ENCODE measurements around the gene LCOR.
"Not testable (repeated sequence)": the region's sequence is repeated elsewhere in the genome, so short reads cannot be mapped to it uniquely, and the experiment has no call there.

LCOR gene

DNA sequence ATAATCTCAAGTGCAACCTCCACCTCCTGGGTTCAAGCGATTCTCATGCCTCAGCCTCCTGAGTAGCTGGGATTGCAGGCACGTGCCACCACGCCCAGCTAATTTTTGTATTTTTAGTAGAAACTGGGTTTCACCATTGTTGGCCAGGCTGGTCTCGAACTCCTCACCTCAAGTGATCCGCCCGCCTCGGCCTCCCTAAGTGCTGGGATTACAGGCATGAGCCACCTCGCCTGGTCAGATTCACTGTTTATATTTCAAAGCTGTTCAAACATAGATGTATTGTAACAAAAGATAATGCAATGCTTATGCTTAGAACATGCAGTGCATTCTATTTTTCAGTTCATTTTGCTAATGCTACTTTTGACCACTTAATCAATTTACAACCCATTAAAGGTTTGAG lies 111.1 kb downstream of the LCOR start:
- not testable (repeated sequence) for DNase-seq

DNA sequence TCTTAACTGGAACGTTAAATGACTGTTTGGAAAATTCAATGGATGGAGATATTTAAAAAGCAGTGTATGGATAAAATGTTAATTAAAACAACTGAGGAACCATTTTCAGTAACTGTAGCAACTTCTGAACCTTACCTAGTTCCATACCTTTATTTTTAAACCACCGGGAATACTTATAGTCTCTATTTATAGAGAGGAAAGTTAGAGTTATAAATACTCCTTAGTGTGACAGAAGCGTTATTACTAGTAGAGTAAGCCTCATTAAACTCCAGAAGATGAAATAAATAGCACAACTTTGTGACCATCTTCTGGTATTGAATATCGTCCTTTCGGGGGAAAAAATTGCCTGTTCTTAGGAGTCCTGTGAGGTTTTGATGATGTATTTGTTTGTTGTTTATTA lies 114.9 kb downstream of the LCOR start:
- DNase-seq: no peak

DNA sequence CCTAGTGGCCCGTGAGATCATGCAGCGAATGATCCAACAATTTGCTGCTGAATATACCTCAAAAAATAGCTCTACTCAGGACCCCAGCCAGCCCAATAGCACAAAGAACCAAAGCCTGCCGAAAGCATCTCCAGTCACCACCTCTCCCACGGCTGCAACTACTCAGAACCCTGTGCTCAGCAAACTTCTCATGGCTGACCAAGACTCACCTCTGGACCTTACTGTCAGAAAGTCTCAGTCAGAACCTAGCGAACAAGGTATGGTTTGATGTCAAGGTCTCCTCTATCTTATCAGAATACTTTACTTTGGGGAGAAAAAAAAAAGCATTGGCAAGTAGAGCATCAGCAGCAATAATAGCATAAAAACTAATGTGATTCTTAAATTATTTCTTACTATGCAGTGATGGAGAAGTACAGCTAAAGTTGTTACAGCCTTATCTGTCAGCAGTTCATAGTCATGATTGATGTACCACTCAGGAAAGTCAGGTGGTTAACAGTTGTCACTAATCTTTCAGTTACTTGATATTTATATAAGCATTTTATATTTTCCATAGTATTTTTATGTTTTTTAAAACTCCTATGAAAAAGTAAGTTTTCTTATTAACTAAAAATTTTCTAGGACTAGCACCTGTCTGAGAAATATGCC lies 117.1 kb downstream of the LCOR start:
- no peak for DNase-seq

DNA sequence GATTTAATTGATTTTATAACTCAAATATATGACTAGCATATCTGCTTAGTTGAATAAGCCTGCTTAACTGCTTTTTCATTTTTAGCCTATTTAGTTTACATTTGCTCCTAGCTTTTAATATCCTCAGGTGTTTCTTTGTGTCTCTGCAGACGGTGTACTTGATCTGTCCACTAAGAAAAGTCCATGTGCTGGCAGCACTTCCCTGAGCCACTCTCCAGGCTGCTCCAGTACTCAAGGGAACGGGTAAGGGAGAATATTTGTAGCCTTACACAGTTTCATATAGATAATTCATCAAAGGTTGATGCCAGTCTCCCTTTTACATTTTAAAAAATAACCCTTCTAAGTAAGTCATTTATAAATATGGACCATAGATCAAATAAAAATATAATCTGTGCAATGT lies 119.9 kb downstream of the LCOR start:
- DNase-seq: no peak

DNA sequence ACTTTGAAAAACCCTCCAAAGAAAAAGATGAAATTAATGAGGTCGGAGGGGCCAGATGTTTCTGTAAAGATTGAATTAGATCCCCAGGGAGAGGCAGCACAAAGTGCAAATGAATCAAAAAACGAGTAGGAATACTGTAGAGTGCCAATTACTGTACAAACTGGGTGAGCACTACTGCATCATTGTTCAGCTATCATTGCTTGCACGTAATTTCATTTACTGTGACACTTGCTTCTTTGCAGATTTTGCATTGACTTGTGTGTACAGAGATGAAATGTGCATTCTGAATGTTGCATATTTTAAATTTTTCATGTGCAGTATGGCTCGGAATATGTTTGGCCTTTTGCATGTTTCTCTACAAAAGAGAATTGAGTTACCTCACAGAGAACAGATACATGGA lies 123.7 kb downstream of the LCOR start:
- no peak for DNase-seq

DNA sequence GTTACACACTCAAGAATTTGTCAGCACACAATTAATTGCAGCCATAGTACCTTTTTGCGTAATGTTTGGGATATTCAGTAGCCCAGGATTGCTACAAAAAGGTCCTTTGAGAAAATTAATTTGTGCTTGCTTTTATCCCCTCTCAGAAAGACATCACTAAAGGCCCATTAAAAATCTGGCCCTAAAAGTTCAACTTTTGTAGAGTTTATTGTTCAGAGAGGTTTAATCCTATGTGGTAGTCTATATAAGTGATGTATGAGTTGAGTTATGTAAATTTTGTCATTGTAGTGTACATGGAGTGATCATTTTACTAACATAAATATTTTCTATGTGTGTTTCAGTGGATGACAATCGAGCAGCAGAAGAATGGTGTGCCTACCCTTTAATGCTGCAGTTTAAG lies 126.0 kb downstream of the LCOR start:
- DNase-seq: no peak

DNA sequence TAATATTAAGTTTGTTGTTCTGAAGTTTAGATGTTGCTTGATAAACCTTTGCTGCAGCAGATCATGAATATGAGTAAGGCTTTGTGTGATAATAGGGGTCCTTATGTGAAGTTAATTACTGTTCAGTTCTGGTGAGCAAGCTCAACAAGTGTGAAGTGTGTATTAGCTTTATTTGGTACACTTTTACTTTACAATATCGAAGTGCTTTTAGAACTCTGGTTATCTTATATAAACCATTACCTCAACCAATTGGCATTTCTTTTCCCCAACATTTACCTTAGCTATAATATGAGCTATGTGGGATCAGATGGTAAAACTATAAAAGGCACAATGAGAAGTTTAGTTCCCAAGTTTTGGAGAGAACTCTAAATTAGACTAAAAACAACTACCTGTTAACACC lies 127.6 kb downstream of the LCOR start:
- DNase-seq: no peak

DNA sequence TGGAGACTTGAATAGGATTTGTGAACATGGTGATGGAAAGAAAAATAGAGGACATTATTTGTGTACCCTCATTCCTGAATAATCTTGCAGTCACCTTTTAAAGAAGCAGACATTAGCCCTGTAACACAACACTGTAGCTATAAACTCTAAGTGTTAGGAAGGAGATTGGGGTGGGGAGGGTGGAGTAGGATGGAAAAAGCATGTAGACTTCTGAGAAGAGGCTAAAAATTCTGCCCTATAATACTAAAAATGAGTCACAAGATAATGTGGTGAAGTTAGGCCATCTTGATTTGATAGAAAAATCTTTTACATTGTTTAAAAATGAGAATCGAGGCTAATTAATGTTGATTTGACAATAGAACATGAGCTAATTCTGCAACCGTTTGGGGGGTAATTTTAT lies 128.8 kb downstream of the LCOR start:
- no peak for DNase-seq

DNA sequence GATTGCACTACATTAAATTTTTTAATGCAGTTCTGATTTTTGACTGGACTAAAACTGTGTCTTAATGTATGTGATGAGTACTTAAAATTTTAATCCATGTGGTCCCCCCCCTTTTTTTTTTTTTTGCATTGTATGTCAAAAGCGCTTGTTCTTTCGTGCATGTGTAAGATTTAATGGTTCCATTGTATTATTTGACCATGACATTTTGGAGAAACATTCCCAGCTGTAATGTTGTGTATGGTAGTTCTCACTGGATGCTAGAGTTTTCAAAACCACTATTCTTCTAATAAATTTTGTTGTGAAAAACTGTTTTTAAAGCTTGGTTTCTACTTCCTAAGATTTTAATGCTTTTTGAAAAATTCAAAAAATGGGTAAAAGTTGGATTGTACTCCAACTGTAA lies 132.0 kb downstream of the LCOR start:
- no peak for DNase-seq

DNA sequence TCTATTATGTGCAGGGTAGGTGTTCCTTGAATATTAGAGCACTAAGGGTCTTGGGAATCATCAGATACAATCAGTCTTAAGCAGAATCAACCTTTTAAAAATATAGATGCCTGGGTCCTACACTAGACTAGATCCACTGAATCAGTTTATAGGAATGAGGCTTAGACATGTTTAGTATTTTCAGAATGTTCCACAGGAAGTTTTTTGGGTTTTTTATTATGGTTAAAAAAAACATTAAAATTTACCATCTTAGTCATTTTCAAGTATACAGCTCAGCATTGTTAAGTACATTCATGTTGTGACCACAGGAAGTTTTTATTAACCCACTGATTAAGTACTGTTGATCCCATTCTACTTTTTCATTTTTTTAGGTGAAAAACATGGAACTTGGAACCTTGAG lies 135.7 kb downstream of the LCOR start:
- no peak for DNase-seq

DNA sequence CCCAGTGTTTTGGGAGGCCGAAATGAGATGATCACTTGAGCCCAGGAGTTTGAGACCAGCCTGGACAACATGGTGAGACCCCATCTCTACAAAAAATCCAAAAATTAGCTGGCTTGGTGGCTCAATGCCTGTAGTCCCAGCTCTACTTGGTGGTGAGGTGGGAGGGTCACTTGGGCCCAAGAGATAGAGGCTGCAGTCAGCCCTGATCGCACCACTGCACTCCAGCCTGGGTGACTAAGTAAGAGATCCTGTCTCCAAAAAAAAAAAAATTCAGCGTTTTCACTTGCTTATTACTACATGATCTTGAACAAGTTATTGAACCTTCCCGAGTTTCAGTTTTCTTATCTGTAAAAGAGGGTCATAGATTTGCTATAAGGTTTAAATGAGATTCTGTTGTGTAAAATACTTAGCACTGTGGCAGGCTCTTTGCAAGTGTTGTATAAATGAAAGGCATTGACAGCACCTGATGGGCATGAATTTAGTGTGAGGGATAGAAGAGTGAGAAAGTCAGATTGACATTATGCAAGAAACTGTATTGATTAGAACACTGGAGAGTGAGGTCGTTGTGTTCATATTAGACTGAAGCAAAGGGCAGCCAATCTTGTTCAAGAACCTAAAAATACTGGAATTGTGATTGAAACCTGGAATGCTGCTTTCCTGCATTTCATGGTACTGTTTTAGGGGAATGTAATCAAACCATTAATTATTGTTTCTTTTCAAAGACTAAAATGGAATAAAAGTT lies 136.8 kb downstream of the LCOR start:
- DNase-seq: no peak

DNA sequence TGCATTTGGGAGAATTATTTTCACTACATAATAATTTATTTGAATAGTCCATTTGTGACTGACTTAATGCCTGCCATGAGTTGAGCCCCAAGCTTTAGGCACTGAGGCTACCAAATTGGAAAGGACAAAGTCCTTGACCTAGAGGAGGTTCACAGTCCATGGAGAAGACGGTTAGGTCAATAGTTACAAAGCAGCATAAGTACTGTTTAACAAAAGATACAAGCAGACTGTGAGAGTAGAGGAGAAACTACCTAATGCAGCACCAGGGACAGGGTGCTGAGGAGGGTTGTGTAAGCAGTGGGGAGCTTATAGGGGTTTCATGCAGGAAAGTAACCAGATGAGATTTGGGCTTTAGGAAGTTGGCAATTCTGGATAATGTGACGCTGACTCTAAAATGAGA lies 139.2 kb downstream of the LCOR start:
- DNase-seq: no peak

DNA sequence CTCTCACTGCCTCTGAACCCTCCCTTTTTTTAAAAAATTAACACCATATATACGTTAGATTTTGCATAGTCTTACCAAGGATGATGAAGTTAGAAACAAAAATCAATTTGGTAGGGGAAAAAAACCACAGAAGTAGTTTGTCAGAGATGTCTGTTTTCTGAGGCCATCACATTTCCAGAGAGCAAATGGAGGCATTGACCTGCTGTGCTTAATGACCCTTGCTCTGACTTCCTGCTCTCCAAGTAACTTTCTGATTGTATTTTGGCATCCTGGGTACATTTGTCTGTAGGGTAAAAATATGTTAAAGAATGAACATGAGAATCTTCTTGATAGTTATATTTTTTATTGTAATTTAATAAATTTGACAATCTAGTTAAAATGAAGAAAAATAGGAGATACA lies 140.2 kb downstream of the LCOR start:
- DNase-seq: no peak

DNA sequence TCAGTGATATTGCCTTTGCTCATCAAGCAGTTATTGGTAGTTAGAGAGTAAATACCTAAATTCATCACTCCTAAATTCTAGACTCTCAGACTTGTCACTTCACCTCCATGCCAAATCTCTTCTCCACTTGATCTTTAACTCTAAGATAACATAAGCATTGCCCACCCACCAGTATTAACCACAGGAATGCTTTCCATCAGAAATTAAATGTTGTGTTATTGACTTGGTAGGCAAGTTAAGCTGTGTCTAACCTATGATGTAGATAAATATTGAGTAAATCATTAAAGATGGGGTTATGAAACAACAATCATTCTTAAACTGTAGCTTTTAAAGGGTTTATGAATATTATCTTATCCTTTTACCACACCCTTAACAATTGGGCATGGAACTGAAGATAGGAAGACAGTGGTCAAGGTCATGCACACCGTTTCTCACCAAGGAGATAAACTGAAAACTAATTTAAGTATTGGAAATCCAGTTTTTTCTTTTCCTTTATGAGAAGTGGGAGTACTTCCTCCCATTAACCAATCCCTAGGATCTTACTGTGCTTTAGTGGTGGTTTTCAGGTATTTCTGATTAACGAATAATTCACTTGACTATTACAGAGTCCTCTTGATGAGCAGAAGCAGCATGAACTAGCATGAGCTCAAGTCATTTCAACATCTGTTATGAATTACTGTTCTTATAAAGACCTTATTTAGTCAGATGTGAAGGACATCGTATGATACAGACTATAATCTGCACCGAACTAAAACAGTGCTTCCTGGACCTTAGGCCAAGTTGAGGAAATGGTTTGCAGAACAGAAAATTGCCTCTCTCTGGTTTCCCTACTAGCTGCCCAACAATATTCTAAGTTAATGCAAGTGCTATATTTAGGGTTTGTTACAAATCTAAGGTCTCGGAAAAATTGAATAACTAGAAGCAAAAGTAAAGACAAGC lies 142.0 kb downstream of the LCOR start:
- no peak for DNase-seq

DNA sequence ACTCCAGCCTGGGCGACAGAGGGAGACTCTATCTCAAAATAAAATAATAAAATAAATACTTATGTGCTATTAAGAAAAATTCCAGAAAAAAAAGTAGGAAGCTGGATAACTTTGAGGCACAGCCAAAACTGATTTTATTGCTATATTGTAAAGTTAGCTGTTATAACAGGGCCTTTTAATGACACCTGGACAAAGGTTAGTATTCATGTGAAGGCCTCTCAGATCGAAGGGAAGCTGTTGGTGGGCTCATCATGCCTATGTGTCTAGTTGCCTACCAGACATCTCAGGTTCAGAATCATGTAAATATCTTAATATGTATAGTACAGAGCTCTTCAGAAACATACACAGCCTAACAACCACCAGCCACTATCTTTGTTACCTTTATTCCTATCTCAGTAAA lies 143.0 kb downstream of the LCOR start:
- no peak for DNase-seq

DNA sequence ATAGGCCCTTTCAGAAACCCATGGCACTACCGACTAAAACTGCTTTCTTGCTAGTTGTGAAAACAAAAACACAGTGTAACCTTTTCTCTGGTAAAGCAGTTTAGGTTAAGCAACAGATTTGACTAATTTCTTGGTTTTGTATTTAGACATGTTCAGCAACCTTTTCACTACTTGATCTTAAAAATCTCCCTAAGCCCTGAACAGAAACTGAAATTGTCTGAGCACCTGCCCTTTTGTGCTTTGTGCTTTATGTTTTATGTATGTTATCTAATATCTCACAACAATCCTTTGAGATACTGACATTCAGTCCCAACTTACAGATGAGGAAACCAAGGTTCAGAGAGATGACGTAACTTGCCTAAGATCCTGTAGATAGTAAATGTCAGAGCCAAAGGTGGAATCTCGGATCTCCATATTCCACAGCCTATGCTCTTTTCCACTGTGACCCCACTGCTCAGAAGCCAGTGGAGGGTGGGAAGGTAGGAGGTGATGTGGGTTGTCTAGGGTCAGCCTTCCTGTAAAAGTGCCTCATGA lies 146.6 kb downstream of the LCOR start:
- no peak for DNase-seq

DNA sequence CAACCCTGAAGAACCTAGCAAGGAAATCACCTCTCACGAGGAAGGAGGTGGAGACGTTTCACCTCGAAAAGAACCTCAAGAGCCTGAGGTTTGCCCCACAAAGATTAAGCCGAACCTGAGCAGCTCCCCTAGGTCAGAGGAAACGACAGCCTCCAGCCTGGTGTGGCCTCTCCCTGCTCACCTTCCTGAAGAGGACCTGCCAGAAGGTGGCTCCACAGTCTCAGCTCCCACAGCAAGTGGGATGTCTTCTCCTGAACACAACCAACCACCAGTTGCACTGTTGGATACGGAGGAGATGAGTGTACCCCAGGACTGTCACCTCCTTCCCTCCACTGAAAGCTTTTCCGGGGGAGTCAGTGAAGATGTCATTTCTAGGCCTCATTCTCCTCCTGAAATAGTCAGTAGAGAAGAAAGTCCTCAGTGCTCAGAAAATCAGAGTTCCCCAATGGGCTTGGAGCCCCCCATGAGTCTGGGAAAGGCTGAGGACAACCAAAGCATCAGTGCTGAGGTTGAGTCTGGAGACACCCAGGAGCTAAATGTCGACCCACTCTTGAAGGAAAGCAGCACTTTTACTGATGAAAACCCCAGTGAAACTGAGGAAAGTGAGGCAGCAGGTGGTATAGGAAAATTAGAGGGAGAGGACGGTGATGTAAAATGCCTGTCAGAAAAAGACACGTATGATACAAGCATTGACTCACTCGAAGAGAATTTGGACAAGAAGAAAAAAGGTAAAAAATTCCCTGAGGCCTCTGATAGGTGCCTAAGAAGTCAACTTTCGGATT lies 150.2 kb downstream of the LCOR start:
- no peak for DNase-seq

DNA sequence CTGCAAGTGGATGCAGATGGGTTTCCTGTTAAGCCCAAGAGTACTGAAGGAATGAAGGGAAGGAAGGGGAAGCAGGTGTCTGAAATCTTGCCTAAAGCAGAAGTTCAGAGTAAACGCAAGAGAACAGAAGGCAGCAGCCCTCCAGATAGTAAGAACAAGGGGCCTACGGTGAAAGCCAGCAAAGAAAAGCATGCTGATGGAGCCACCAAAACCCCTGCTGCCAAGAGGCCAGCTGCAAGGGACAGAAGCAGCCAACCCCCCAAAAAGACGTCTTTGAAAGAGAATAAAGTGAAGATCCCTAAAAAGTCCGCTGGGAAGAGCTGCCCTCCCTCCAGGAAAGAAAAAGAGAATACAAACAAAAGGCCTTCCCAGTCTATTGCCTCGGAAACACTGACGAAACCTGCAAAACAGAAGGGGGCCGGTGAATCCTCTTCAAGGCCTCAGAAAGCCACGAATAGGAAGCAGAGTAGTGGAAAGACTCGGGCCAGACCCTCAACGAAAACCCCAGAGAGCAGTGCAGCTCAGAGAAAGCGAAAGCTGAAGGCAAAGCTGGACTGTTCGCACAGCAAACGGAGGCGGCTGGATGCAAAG lies 152.5 kb downstream of the LCOR start:
- DNase-seq: no peak

DNA sequence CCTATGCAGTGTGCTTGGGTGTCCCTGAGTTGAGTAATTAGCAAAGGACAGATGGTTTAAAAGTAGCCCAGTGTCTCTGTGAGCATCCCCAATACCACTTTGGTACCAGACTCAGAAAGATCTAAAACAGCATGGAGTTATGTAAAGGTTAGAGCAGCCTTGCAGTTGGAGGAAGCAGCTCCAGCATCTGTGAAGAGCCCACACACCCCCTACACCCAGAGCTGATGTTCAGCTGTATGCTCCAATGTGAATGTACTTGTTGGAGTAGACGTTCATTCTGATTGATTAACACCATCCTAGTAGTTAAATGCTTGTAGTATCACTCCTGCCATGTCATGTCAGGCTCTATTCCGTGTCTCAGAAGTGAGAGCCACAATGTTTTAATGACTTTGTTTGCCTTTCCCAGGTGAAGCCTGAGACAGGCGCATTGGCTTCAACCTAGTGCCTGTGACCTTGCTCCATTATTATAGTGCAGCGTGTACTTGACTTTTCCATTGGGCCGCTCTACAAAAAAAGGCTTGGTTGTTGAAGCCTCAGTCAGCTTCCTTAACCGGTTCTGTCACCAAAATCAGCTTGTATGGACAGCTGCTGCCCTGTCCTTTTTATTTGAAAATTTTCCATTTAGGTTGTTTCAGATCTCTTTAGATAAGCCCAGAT lies 154.2 kb downstream of the LCOR start:
- DNase-seq: no peak

DNA sequence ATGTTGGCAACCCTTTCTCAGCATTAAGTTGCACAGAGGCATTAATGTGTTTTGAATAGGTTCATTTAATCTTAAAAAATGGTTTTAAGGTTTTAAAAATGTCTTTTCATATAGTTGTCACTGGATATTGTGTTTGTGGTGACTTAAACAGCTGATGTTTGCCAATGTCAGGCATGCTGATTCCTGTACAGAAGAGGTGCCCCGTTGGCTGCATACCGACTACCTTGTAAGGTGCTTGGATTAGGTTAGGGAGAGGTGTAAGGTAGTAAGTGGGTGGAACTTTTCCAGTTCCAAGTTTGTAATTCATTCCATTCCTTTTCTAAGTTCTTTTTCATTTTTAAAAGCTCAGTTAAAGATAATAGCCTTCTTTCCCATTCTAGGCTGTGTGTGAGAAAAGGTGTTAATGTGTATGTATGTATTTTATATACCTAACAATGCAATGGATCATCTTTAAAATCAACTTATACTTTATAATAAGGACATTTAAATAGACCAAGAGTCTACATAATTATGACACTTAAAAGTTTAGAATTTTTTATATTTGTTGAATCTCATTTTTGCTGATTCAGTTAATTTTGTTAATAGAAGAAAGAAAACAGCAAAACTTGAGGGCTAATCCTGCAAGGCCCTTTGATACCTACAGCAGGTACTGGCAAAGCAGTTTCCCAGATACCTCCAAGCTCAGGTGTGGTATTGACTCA lies 155.2 kb downstream of the LCOR start:
- DNase-seq: no peak

DNA sequence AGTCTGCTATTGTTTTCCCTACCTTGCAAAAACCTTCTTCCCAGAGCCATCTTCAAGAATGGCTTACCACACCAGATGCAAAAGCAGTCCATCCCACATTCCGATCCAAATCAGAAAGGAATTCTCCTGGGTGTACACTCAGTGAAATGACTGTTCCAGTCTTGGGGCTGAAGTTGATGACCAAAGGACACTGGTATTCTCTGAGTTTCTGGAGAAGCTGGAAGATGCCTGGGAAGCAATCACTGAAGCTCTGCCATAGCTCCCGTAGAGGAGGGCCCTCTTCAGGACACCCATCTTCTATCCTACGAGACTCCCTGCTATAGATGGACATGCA lies 155.7 kb downstream of the LCOR start:
- DNase-seq: no peak

Measured in NCI-H2081 treated with DMSO at 0.1 percent for 48 hours (cell line).